Urothelium cell line (cell line): ENCODE results near the gene MRPS11.
"Not testable (repeated sequence)": the region's sequence is repeated elsewhere in the genome, so short reads cannot be mapped to it uniquely, and the experiment has no call there.

Experiments
- DNase-seq: peaks from one replicate; pipeline ENCODE4 v3.0.0; 2011; ENCODE audit warnings: low spot score, mixed read lengths
- FAIRE-seq: peaks from 2 replicates; lab custom pipeline; 2011; peaks lifted over from hg19 to GRCh38; lab: Jason Lieb, UNC

Gene MRPS11

DNA sequence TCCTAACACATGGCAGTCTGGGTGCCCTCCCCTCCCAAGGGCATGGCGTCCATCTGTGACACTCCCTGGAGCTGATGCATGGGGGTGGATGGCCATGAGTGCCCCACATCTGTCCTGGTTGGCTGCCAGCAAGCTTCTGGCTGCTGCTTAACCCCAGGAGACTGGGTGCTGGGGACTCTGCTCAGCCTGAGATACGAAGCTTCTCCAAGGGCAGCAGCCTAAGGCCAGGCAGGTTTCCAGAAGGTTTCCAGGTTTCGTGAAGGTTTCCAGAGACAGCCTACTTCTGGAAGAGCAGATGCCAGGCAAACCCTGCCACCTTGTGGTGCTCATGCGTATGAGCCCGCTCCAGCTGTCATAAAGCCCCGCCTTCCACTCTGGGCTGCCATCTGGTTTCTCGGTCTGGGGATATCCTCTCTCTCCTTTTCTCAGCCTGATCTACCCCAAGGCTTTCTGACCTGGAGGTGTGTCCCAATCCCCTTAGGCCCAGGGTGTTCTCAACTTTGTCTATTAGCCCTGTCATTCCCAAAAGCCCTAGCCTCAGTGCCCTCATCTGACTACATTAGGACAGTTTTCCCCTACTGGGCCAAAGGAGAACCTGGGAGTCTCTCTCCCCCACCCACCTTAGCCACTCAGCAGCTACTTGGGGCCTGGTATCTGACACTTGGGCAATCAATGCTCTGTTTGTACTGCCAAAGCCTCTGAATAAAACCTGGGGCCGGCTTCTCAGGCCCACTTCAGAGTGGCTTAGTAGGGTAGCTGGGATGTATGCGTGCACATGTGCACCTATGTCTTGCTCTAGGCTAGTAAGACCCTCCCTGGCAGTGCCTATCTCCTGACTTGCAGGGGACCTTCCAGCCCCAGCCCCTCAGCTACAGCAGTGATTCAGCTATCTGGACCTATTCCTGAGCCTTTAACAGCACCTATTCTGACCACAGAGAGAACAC is 12.4 kb upstream of the MRPS11 start:
- FAIRE-seq, result no peak
- peak; percentile 79 for DNase-seq

DNA sequence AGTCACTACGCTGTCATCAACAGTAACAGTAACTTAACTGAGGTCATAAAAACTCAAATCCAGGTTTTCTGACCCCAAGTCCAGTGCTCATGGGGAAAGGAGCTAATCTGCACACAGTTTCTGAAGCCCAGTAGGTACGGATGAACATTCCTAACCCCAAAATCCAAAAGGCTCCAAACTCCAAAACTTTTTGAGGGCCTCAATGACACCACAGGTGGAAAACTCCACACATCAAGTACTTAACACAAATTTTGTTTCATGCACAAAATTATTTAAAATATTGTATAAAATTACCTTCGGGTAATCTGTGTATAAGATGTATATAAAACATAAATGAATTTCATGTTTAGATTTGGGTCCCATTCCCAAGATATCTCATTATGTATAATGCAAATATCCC is 10.8 kb upstream of the MRPS11 start:
- DNase-seq (no peak), FAIRE-seq (no peak)

DNA sequence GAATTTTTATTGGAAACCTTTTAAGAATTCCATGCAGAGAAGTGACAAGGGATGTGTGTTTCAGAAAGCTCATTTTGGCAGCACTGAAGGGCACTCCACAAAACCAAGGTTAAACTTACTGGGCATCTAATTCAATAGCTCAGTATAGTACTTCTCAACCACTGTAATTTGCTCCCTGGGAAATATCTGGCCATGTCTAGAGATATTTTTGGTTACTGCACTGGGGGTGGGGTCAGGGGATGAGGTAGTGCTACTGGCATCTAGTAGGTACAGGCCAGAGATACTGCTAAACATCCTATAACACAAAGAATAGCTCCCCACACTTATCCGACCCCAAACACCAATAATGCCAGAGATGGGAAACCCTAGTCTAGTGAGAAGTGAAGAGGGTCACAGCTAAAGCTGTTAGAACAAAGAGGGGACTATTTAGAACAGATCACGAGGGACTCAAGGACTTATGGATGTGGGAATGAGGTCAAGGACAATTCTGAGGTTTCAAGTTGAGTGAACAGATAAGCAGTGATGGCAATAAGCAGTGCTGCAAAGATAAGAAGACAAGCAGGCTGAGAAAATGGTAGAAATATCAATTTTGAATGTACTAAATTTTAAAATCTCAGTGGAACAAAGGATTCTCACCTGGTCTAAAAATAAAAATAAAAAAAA is 3.5 kb upstream of the MRPS11 start:
- no peak for FAIRE-seq
- no peak for DNase-seq

DNA sequence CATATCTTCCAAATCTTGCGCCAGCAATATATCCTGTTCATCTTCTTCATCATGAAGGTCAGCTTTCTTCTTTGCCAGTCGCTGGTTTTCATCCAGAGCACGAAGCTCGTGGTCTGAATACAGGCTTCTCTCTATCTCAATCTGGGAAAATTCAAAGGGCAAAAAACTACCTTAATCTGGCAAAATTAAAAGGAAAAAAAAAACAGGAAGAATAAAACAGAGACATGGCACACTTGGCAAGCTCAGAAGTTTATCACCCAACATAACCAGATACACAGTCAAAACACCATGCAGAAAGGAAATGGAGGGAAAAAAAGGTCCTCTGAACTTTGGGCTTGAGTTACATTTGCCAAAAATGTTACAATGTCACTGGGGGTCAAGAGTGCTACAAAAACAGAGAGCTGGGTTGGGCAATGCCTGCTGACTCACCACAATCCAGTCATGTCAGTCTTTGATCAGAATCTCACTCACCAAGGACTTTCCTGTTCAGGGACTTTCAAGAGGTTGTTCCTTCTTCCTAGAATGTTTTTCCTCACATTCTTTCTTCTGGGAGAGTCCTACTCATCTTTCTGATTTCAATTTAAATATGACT is 1.8 kb upstream of the MRPS11 start:
- DNase-seq, result no peak
- no peak for FAIRE-seq

DNA sequence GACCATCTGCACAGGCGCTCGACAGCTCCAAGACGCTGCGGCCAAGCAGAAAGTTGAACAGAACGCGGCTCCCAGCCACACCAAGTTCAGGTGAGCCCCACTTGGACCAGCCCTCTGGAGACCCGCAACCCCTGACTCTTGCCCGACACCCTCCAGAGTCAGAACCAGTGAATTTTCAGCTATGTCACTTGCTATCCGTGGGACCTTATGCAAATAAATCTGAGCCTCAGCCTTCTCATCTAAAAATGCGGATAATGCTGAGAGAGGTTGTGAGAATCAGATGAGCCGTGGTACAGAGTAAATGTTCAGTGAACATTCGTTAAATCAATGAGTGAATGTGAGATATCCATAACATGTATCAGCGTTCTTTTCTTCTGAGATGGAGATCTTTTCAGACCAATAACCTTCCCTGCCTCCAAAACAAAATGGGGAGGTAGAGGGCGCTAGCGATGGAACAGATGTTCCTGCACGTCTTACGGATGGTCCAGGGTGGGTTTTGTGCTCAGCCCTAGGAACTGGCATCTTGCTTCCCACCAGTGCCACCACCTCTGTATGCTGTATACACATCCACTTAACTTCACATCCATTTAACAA is 524 bp downstream of the MRPS11 start:
- FAIRE-seq, result no peak
- DNase-seq, result no peak

DNA sequence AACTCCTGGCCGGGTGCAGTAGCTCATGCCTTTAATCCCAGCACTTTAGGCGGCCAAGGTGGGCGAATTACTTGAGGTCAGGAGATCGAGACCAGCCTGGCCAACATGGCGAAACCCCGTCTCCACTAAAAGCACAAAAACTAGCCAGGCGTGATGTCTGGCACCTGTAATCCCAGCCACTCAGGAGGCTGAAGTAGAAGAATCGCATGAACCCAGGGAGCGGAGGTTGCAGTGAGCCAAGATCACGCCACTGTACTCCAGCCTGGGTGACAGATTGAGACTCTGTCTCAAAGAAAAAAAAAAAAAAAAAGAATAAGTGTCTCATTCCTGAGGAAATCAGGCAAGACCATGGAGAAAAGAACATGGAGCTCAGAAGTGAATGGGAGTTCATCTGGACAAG is 1.2 kb downstream of the MRPS11 start:
- not testable (repeated sequence) for DNase-seq, FAIRE-seq

DNA sequence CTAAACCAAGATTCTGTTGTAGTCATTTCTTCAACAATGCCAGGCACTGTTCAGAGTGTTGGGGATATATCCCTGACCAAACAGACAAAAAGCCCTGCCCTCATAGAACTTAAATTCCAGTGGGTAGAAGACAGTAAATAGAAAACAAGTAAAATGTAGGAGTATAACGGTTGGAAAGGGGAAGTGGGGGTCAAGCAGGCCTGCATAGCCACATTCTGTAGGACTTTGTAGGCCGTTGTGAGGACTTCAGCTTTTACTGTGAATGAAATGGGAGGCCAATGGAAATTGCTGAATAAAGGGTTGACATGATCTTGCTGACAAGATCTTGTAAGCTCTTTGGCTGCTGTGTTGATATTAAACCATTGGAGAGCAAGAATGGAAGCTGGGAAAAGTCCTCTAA is 1.8 kb downstream of the MRPS11 start:
- FAIRE-seq, result no peak
- DNase-seq, result no peak

DNA sequence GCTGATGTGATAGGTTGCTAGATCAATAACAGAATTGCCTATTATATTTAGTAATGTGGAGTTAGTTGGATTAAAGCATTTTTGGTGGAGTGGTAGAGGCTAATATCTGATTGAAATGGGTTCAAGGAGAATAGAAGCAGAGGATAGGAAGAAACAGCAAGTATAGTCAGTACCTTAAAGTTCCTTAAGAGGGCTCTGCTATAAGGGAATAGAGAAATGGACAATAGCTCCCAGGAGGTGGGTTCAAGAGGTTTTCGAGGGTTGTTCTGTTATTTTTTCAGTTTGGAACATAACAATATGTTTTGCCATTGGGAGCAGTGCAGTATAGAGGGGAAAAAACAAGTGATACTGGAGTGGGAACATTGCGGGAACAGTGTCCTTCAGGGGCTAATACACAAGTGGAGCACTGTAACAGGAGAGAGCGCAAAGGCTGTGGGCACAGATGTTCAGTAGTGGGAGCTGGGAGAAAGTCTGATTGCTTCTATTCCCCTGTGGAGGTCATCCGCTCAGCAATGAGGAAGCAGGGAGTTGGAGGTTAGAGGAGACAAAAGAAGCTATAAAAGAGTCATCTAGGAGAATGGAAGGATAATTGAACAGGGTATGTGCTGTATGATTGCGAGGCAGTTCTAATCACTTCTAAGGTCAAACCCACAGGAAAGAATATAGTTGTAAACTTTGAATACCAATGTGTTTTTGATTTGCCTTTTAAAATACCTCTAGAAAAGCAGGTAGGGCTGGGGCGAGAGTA is 3.3 kb downstream of the MRPS11 start:
- DNase-seq (no peak), FAIRE-seq (no peak)

DNA sequence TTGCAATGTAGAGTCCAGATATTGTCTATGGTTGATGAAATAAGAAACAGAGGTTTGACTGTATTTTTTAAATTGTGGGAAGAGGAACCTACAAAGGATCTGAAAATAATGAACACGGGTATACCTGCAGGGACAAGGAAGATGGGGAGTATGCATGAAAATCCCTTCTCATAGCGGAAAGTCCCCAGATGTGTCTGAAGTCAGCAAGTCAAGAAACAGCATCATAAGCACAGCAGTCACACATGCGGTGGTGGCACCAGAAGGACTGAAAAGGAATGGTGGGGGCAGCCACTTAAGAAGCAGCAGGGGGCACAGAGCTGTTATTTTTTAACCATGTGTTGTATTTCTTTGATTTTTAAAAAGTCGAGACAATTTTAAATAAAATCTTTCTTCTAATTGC is 4.7 kb downstream of the MRPS11 start:
- DNase-seq (no peak), FAIRE-seq (no peak)

DNA sequence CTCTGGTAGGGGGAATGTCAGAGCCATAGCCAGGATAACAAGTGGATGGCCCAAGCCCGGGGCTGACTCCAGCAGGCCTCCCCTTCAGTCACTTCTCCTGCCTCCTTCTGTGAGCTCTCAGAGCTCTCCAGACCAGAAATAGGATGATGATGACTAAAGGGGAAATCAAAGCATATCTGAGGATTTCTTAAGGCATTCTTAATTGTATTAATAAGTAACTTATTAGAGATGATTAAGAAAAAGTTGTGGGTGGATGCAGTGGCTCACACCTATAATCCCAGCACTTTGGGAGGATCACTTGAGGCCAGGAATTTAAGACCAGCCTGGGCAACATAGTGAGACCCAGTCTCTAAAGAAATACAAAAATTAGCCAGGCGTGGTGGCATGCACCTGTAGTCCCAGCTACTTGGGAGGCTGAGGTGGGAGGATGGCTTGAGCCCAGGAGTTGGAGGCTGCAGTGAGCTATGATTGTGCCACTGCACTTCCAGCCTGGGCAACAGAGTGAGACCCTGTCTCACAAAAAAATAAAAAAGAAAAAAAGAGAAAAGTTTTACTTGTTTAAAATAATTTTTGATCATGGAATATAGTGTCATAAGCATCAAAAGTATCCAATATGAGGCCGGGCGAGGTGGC is 6.3 kb downstream of the MRPS11 start:
- FAIRE-seq, DNase-seq: not testable (repeated sequence)

DNA sequence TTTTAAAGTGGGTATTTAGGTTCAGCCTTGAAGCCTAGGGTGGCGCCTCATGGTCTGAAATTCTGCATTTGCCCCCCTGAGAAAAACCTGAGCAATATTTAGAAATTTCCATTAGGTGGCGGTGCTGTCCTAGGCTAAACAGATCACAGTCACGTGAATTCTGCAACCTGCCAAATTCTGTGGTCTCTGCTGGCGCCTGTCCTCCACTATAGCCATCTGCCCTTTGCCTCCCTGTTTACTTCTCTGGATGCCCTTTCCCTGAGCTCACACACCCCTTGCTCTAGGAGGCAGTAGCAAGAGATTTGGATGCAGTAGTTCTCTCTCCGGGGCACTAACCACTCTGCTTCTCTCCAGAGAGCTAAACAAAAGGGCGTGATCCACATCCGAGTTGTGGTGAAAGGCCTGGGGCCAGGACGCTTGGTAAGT is 9.1 kb downstream of the MRPS11 start:
- no peak for FAIRE-seq
- DNase-seq, result peak; percentile 49

DNA sequence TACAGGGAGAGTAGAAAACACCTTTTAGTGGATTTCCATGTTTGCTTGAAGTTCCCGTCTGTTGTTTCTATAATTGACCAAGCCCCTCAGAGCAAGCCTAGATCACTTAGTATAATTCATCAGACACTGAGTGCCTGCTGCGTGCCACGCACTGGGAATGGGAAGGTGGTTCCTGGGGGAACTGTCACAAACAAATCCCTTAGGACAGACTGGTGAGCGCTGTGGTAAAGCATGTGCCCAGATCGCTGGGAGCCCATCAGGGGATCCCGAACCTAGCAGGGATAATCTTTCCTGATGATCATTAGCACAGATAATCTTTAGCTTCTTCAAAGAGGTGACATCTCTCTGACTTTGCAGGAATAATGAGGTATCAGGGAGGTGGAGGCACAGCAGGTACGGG is 9.6 kb downstream of the MRPS11 start:
- no peak for FAIRE-seq
- DNase-seq, result no peak

DNA sequence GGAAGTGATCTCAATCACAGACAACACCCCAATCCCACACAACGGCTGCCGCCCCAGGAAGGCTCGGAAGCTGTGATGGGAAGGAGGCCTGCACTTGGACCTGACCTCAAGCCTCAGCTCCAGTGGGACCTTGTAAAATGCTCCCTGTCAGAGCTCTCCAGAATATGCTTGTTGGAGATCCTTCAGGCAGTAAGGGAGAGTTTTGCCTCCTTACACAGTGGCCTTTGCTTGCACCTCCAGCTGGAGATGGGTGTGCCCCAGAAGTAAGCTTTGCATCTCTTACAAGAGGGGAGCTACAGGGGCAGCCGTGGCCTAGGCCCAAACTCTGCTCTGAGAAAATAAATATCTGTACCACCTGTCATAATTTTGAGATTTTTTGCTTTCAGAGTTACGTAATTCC is 10.4 kb downstream of the MRPS11 start:
- no peak for FAIRE-seq
- DNase-seq, result no peak

DNA sequence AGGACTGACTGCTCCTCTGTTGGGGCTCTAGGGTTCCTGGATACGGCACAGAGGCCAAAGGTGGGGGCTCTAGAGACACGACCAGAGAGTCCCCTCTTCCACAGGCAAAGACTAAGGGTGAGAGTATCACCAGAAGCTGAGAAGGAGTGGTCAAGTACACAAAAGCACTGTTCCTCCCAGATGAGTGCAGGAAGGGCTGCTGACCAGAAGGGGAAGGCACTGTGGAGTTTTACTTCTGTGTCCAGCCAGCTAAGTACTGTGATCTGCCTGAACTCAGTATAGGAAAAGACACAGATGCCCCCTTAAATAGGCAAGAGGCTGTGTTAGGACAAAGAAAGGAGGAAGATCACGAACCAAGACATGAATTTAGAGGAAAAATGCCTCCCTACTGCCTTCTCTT is 11.7 kb downstream of the MRPS11 start:
- FAIRE-seq, result no peak

DNA sequence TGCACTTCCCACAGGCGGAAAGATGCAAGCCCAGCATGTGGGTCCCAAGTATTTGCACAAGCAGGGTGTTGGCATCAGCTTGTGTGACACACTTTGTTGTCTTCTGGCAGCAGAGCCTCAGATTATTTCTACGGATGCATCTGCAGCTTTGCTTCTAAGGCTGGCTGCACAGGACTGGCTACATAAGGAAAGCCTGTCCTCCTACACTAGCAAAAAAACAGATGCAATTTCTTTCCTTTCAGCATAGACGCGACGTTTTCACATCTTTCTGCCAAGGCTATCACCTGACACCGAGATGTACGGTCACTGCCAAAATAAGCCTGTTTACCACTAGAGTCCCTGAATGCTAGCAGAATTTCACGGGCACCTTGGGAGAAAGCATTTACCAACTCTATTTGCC is 13.5 kb downstream of the MRPS11 start:
- FAIRE-seq, result no peak
- no peak for DNase-seq

More for the DNA sequence above, 11.7 kb downstream of the MRPS11 start:
- no peak for DNase-seq

DNA sequence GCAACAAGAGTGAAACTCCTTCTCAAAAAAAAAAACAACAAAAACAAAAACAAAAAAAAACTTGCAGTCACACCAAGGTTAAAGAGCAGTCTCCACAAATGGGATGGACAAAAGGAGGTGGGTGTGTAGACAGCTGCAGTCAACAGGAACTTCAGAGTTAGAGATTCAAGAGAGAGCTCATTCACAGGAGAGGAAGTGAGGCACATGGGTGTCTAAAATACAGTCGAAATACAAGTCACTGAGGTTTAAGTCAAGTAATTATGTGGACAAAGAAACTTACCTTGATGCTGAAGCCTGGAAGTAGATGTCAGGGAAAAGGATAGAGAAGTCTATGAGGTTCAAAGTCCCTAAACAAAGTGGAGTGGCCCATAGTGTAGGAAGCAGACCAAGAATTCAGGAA is 14.8 kb downstream of the MRPS11 start:
- FAIRE-seq, result no peak
- DNase-seq, result no peak

DNA sequence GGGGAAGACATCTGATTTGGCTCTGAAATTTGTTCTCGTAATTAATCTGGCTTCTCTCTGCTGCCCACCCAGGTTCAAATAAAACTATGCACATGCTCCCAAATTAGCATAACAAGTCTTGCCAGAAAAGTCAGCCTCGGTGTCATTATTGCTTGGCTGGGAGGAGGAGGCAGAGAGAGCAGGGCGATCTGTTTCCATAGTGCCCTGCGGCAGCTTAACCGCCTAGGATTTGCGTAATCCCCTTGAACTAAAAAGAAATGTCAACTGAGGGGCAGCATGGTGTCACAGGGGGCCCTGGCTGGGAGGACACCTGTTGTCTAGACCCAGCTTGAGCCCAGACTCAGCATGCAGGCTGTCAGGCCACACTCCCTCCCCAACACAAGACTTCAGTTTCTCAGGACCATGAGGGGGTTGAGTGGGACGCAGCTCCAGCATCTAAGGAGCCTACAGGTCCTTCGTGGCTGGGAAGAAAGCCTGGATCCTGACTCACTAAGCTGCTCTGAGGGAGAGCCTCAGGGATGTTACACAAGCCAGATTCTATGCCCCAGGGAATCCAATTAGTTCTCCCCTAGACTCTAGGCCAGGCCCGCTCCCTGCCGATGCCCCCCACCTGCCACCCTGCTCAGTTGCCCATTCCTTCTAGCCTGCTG is 17.3 kb downstream of the MRPS11 start:
- no peak for FAIRE-seq
- no peak for DNase-seq

DNA sequence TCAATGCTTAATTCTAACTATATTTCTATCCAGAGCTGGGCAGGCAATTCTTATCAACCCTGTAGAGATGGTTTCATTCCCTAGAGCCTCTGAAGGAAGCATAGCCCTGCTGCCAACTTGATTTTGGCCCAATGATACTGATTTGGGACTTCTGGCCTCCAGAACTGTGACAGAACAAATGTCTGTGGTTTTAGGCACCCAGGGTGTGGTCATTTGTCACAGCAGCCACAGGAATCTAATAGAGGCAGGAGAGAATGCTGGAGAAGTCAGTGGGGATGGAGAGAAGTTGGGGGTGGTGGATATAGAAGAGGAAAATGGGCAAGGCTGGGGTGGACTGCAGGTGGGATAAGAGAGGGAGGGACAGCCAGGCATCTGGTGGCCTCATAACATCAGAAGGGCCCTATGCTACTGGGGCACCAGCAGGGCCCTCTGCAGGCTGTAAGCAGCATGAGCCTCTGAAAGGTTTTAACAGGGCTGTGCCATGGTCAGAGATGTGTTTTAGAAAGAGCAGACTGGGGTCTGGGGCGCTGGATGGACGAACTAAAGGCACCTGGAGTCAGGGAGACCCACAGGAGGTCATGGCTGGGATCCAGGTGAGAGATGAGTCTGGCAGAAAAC is 19.8 kb downstream of the MRPS11 start:
- no peak for FAIRE-seq

DNA sequence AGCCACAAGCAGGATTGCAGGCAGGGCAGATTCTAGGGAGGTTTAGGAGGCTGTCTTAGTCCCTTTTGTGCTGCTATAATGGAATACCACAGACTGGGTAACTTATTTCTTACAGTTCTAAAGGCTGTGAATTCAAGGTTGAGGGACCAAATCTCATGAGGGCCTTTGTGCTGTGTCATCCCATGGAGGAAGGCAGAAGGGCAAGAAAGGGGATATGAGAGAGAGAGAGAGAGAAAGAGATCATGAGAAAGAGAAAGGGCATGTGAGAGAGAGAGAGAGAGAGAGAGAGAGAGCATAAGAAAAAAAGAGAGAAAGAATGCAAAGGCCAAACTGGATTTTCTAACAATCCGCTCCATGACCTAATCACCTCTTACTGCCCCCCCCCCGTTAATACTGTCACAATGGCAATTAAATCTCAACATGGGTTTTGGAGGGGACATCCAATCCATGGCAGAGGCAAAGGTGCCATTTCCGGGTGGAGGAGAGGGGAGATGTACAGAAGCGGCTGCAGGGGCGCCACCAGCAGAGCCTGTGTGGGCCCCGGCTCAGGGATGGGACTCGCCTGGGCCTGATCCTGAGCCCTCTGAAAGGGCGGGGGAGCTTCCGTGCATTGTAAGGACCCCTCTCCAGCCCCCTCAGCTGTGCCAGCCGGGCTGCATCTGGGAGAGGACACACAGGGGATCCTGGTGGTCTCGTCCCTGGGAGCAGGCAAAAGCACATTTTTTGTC is 20.5 kb downstream of the MRPS11 start:
- no peak for FAIRE-seq
- DNase-seq, result no peak

More for the DNA sequence above, 19.8 kb downstream of the MRPS11 start:
- DNase-seq, result no peak
